NCI-H2107 treated with DMSO at 0.1 percent for 48 hours (cell line): Measurements from ENCODE around the gene DOK7.
A peak's percentile ranks its signal among the peaks of the same experiment; 100 is the strongest.
"Not testable (repeated sequence)": the region's sequence is repeated elsewhere in the genome, so short reads cannot be mapped to it uniquely, and the experiment has no call there.

ENCODE experiments used
- DNase-seq: peaks from one replicate; lab custom pipeline; 2025; ENCODE audit not compliant: unreplicated experiment; lab: John Stamatoyannopoulos, UW

DOK7 gene

DNA sequence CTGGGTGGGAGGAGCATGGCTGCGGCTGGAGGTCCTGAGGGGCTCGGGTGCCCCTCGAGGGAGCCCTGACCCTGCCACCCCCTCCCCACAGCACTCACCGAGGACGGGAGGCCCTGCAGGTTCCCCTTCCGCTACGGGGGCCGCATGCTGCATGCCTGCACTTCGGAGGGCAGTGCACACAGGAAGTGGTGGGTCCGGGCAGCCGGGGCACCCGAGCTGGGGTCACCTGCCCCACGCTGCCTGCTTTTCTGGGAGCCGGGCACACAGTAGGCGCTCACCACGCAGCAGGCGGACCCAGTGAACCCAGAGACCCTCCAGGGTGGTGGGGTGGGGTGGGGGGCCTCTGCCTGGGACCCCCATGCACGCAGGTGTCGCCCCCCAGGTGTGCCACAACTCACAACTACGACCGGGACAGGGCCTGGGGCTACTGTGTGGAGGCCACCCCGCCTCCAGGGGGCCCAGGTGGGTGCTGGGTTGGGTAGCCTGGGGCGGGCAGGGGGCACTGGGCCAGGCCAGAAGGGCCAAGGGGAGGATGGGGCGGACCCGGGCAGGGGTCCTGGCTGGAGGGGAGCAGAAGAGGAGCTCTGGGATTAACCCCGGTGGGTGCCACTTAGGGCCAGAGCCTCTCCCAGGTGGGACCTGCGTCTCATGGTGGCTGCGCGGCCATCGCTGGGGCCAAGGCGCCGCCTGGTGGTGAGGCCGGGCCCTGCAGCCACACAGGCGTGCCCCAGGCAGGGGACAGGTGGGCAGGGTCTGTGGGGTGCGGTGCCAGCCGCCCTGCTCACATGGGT is 20.0 kb upstream of the DOK7 start:
- no peak for DNase-seq

DNA sequence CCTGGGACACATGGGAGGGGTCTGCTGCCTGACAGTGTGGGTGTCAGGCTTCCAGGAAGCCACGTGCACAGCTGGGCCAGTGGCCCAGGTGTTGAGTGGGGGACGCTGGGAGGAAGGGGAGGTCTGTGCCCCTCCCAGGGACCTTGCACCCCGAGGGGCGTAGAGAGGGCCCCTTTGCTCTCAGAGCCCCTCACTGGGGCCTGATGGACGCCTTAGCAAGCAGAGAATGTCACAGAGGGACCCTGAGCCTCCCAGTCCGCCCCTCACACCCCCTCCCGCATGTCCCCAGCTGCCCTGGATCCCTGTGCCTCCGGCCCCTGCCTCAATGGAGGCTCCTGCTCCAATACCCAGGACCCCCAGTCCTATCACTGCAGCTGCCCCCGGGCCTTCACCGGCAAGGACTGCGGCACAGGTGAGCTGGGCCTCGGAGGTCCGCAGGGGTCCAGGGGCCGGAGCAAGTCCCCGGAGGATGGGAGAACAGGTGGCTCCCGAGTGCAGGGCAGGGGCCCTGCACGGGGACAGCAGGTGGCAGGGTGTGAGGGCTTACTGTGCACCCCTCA is 19.3 kb upstream of the DOK7 start:
- DNase-seq: no peak

DNA sequence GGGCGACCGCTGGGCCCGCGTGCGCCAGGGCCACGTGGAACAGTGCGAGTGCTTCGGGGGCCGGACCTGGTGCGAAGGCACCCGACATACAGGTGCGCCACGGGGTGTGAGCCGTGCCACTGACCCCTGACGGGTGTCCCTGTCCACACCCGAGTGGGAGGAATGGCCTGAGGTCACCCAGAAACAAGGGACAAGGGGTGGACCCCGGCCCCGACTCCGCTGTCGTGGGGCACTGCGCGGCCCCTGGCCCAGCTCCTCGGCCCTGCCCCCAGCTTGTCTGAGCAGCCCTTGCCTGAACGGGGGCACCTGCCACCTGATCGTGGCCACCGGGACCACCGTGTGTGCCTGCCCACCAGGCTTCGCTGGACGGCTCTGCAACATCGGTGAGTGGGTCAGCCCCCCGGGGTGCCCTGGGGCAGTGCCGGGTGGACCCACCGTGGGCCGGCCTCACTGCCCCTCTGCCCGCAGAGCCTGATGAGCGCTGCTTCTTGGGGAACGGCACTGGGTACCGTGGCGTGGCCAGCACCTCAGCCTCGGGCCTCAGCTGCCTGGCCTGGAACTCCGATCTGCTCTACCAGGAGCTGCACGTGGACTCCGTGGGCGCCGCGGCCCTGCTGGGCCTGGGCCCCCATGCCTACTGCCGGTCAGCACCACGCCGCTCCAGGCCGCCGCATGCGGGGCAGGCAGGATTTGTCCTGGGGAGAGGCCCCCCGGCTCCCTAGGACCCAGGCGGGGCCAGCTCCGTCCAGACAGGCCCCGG is 18.6 kb upstream of the DOK7 start:
- DNase-seq: no peak

DNA sequence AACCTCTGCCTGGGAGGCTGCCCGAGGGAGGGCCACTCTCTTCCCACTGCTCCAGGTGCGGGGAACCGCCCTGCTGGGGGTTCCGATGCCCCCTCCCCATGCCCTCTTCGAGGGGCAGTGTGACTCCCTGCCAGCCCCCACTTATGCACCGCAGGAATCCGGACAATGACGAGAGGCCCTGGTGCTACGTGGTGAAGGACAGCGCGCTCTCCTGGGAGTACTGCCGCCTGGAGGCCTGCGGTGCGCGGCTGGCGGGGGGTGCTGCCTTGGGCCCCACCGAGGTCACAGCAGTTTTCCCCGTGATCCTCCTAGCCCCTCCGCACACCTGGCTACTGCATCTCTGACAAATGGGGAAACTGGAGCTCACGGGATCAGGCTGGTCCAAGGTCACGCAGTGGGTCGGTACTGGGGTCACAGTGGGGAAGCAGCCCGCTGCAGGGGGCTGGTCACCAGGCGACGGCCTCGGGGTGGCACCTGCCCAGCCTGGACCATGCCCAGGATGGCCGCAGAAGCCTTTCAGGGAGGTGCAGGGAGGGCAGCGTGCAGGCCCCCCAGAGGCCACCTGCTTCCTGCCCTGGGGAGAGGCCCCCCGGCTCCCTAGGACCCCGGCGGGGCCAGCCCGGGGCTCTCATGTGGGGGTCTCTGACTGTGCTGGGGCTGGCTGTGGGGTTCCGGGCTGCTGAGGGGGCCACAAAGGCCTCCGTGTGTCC is 17.8 kb upstream of the DOK7 start:
- DNase-seq: no peak

DNA sequence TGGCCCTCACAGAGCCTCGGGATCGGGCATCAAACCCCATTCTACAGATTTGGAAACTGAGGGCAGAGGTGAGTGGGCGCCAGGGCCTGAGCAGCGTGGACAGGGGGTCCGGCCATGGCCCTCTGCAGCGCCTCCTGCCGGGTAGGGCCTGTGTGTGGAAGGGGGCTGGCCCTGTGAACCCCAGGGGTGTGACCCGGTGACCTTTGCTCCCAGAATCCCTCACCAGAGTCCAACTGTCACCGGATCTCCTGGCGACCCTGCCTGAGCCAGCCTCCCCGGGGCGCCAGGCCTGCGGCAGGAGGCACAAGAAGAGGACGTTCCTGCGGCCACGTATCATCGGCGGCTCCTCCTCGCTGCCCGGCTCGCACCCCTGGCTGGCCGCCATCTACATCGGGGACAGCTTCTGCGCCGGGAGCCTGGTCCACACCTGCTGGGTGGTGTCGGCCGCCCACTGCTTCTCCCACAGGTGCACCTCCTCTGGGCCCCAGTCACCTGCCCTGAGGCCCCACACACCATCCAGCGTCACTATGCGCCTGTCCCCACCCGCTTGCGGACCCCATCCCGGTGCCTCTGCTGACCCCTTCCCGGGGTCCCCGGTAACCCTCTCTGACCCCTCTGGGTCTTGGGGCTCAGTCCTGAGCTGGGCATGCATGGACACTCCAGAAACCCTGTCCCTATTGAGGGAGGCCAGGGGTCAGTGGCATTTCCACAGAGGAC is 17.1 kb upstream of the DOK7 start:
- no peak for DNase-seq

DNA sequence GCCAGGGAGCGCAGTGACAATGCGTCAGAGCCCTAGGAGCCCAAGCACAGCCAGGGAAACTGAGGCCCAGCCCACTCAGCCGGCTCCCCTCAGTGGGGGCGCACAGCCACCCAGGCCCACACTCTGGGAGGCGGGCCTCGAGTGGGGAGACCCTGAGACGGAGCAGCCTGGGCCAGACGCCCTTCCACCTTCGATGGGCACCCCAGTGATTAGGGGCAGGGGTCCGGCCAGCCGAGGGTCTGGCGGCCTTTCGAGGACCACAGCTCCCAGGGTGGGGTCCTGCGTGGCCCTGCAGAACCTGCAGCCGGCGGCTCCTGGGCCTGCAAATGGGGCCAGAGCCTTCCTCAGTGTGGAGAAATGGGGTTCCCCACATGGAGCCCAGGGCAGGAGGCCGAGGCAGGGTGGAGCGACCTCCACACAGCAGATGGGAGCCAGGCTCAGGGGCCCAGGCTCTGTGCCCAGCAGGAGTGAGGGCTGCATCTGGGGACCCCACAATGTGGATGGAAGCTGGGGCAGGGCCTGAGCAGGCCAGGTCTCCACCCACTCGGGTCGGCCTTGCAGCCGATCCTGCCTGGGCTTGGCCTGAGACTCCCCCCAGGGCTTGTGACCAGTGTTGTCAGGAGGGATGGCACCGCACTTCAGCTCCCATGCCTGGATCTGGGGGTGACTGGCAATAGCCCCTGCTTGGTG is 16.3 kb upstream of the DOK7 start:
- DNase-seq: no peak

DNA sequence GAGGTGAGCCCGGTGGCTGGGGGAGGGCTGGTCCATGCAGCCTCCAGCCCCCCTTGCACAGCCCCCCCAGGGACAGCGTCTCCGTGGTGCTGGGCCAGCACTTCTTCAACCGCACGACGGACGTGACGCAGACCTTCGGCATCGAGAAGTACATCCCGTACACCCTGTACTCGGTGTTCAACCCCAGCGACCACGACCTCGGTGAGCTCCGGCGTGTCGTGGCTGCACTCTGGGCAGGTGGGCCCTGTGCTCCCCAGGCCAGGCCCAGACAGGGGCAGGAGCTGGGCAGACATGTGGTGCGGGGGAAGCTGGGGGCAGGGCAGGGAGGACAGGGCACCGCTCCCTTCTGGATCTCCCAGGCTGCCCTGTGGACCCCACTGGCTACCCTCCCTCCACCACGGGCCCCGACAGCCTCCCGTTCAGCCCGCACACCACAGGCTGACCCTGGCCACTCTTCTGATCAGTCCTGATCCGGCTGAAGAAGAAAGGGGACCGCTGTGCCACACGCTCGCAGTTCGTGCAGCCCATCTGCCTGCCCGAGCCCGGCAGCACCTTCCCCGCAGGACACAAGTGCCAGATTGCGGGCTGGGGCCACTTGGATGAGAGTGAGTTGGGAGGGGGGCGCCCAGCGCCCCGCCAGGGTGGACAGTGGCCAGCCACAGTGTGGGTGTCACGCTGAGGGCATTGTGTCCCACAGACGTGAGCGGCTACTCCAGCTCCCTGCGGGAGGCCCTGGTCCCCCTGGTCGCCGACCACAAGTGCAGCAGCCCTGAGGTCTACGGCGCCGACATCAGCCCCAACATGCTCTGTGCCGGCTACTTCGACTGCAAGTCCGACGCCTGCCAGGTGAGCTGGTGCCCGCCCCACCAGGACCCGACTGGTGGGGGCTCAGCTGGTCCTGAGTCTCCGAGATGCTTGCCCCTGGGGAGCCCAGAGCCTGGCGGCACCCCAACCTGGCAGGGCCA is 15.4 kb upstream of the DOK7 start:
- DNase-seq: no peak

DNA sequence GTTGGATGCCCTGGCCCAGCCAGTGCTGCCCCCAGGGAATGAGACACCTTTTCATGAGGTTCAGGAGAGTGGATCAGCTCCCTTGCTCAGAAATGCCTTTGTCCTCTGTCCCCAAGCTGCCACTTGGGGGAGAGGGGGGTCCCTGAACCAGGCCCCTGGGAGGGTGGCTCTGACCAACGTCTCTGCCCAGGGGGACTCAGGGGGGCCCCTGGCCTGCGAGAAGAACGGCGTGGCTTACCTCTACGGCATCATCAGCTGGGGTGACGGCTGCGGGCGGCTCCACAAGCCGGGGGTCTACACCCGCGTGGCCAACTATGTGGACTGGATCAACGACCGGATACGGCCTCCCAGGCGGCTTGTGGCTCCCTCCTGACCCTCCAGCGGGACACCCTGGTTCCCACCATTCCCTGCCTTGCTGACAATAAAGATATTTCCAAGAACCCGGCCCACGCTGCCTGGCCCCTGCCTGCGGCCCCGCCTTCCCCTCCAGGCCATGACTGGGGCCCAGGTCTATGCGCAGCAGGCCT is 14.0 kb upstream of the DOK7 start:
- no peak for DNase-seq

DNA sequence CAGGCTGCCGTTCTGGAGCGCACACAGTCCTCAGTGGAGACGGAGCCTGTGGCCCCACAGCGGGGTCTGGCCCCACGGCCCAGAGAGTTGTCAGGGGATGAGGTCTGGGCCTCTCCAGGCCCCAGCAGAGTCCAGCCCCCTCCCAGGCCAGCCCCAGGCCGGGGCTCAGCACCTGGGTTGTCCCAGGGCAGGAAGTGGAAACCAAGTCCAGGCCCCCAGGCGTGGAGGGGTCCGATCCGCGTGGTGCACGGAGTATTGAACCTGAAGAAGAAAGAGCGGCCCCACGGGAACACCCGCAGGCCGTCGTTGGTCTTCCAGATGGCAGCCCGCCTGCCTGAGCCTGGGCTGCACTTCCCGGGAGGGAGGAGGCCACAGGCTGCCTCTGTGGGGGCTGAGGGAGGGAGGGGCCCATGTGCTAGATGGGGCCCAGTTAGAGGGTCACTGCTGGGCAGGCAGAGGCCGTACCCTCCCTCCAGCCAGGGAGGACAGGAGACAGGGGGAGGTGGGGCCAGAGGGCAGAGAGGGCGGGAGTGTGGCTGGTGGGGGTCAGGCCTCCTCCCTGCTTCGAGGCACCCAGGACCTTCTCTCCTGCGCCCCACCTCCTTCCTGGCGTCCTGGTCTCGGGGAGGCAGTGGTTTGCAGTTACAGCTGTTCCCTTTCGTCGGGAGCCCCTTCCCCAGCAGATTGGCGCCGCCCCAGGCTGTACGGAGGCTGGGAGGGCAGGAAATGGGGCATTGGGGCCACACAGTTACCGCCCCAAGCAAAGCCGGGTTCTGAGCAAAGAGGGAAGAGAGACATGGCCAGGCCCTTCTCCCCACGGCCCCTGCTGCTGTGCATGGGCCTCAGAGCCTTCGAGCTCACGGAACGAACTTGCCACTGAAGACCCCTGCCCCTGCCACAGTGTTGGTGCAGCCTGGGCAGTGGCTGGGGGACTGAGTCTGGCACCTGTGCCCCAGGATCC is 13.3 kb upstream of the DOK7 start:
- DNase-seq: no peak

DNA sequence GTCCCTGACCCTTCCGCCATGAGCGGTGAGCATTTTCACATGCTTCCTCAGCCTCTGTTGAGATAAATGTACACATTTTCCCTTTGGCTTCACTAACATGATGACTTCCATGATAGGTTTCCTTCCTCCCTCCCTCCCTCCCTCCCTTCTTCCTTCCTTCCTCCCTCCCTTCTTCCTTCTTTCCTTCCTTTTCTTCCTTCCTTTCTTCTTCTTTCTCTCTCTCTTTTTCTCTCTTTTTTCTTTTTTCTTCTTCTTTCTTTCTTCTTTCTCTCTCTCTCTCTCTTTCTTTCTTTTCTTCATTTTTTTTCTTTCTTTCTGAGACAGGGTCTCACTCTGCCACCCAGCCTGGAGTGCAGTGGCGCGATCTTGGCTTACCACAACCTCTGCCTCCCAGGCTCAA is 12.5 kb upstream of the DOK7 start:
- DNase-seq: no peak

DNA sequence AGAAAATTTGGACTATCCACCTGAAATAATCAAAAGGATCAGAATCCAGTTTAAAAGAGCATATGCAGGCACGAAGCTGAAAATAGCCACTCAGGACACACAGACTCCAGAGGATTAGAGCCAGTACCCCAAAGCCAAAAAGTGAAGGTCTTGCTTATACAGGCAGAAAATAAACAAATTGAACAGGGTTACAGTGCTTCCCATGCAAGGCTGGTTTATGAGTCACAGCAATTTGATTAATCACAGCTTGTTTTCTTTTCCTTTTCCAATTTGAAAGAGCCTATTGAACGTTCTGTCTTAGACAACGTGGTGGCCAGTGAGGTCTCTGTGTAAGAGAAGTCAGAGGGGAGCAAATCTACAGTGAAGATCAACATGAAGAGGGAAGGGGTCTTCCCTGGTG is 11.2 kb upstream of the DOK7 start:
- DNase-seq: no peak

DNA sequence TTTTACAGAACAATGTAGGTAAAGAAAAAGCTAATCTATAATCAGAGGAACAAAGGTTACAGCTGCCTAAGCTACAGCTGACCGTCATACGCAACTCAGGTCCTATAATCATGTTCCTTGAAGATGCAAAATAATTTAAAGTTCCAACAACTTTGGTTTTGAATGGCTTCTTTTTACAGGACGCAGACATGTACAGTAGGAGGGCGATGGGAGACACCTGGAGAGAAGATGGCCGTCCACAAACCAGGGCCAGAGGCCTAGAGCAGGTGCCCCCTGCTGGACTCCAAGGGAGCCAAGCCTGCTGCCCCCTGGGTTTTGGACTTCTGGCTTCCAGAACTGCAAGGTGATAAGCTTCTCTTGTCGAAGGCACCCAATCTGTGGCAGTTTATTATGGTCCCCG is 10.7 kb upstream of the DOK7 start:
- DNase-seq: no peak

DNA sequence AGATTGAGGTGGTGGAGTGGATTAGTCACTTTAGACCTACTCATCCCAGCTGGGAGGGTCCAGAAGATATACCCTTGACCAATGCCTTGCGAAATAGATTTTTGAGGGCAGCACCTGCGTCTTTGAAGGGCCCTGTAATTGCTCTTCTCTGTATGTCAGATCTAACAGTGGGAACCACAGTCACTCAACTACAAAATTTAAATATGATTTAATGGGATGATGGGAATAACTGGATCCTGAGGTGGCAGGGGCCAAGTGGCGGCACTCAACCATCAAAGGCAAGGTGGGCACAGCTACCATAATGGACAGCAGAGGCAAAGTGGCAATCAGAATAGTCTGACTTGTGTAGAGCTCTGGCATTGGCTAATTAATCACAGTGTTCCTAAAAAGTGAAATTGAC is 7.5 kb upstream of the DOK7 start:
- DNase-seq: not testable (repeated sequence)

DNA sequence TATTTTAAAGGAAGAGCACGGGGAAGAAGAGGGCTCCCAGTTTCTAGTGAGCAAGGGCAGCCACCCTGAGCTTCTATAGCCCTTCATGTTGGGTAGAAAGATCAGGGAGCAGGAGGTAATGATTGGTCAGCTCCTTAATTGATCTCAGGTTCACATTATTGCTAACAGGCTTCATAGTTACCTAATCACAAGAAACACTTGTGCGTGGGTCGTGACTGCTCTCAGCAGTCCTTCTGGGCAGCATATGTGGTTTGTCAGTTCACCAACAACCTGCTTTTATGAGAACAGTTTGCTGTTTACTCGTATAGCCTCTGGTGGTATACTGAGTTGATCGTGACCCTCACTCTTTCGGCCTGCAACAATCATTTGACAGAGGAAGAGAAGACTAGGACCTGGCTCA is 4.7 kb upstream of the DOK7 start:
- DNase-seq: no peak

DNA sequence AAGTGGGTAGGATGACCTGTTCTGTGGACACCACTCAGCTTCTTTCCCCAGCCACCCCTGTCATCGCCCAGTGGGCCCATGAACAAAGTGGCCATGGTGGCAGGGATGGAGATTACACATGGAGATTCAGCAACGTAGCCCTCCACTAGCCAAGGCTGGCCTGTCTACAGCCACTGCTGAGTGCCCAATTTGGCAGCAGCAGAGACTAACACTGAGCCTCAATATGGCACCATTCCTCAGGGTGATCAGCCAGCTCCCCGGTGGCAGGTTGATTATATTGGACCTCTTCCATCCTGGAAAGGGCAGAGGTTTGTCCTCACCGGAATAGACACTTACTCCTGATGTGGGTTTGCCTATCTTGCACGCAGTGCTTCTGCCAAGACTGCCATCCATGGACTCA is 4.0 kb upstream of the DOK7 start:
- DNase-seq: not testable (repeated sequence)

DNA sequence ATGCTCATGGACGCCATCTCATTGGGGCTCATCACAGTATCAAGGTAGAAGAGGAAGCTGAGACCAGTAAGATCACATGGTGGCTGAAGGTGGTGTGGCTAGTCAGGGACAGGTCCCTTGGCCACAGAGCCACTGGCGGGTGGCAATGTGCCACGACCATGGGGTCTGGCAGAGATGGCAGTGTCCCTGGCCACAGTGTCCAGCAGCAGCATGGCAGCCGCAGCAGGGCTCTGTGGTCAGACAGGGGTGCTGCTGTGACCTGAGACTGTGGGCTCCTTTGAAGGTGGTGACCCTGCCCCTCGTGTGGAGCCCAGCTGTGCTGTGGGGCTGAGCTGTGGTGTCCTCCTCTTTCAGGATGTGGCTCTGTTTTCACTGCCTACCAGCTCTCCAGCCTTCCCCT is 2.2 kb upstream of the DOK7 start:
- no peak for DNase-seq

DNA sequence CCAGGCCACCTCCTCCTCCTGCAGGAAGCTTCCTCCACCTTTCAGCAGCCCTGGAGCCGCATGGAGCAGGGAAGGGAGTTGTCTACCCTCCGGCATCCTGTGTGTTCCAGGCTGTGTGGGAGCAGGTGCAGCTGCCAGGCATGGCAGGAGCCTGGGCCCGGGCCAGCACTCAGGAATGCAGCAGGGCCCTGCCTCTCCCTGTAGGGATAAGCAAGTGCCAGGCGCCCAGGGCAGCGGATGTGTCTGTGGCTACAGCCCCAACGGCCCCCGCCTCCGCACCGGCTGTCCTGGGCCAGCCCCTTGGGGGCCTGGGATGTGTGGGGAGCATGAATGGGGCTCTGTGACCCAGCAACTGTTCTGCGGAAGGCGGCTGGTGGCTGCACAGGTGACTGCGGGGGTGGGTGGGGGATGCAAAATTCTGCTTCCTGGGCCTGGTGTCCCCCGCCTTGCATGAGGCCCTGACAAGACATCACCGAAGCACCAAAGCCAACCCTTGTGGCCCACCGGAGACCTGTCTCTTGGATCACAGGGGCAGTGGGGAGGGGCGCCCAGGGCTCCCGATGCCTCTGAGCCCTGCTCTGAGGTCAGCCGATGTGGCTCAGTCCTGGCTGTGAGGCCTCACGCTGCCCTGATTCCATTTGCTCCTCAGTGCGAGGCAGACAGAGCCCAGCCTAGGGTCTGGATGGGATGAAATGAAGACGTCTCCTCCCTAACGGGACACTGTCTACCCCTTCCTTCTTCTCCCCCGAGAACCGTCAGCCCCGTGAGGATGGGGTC is 1.4 kb upstream of the DOK7 start:
- DNase-seq: peak; percentile 21
